ENCODE measurements around the gene MTERF2.
"Not testable (repeated sequence)": the region's sequence is repeated elsewhere in the genome, so short reads cannot be mapped to it uniquely, and the experiment has no call there.

The MTERF2 gene

GRCh38 chr12:107031061-107031460 lies 44.1 kb upstream of the MTERF2 start:
- no peak overlapping the region for H3K4me3 ChIP-seq (IDR thresholded peaks at IDR 0.05; ENCODE audit: insufficient read depth, low read depth, low read length)
- no peak overlapping the region for H2AFZ ChIP-seq (ENCODE audit: low read depth)
- no peak overlapping the region for H3K9ac ChIP-seq
- H3K36me3 ChIP-seq (ENCODE audit: insufficient read depth) = no peaks in the 10 kb centered on the region
- H4K20me1 ChIP-seq (ENCODE audit: insufficient read depth) = no peaks in the 10 kb centered on the region
- H3K27me3 ChIP-seq (ENCODE audit: insufficient read depth, low read depth) = no peaks in the 10 kb centered on the region
- peak overlapping the region; percentile 33; the same call in 1 of the 2 replicates for H3K4me2 ChIP-seq
- TF ChIP-seq CTCF (conservative IDR thresholded peaks at IDR 0.05; ENCODE audit: low read depth, low read length) = no peak
- H3K4me1 ChIP-seq (ENCODE audit: low read depth, poor library complexity, severe bottlenecking) = peaks cover 55% of the 10 kb centered on the region
- H3K27ac ChIP-seq = peak overlapping the region; percentile 24; the same call in 1 of the 2 replicates
- H3K79me2 ChIP-seq (ENCODE audit: insufficient read depth, low read depth) = 0 out of 2 replicates have a peak, but pooled peaks cover 6% of the 10 kb centered on the region

GRCh38 chr12:107029081-107029480 lies 42.1 kb upstream of the MTERF2 start:
- Histone ChIP-seq H3K4me2 (no peak overlapping the region), H3K4me3 (IDR thresholded peaks at IDR 0.05; ENCODE audit: insufficient read depth, low read depth, low read length) (no peak overlapping the region), H2AFZ (ENCODE audit: low read depth) (no peak overlapping the region), H3K27ac (no peak overlapping the region), H3K36me3 (ENCODE audit: insufficient read depth) (no peaks in the 10 kb centered on the region), H3K9ac (no peak overlapping the region), H3K79me2 (ENCODE audit: insufficient read depth, low read depth) (peaks cover 6% of the 10 kb centered on the region; the same call in 1 of the 2 replicates), H3K27me3 (ENCODE audit: insufficient read depth, low read depth) (no peaks in the 10 kb centered on the region), H4K20me1 (ENCODE audit: insufficient read depth) (no peaks in the 10 kb centered on the region), H3K4me1 (ENCODE audit: low read depth, poor library complexity, severe bottlenecking) (peaks cover 61% of the 10 kb centered on the region)
- no peak for TF ChIP-seq CTCF (conservative IDR thresholded peaks at IDR 0.05; ENCODE audit: low read depth, low read length)

- H3K27ac ChIP-seq = peak overlapping the region; percentile 99
- peaks cover 6% of the 10 kb centered on the region; the same call in 1 of the 2 replicates for H3K79me2 ChIP-seq (ENCODE audit: insufficient read depth, low read depth)
- no peak for TF ChIP-seq CTCF (conservative IDR thresholded peaks at IDR 0.05; ENCODE audit: low read depth, low read length)
- H3K36me3 ChIP-seq (ENCODE audit: insufficient read depth) = no peaks in the 10 kb centered on the region
- H3K4me2 ChIP-seq = peak overlapping the region; percentile 96
- no peaks in the 10 kb centered on the region for H4K20me1 ChIP-seq (ENCODE audit: insufficient read depth)
- H3K4me3 ChIP-seq (IDR thresholded peaks at IDR 0.05; ENCODE audit: insufficient read depth, low read depth, low read length) = no peak overlapping the region
- H3K4me1 ChIP-seq (ENCODE audit: low read depth, poor library complexity, severe bottlenecking) = peaks cover 61% of the 10 kb centered on the region
- H3K9ac ChIP-seq = peak overlapping the region; percentile 87
- H3K27me3 ChIP-seq (ENCODE audit: insufficient read depth, low read depth) = no peaks in the 10 kb centered on the region
- 0 out of 2 replicates have a peak overlapping the region, but pooled peaks have one; percentile 24 for H2AFZ ChIP-seq (ENCODE audit: low read depth)
Measured at GRCh38 chr12:107027636-107028053, 40.7 kb upstream of the MTERF2 start.

GRCh38 chr12:107026806-107027635 lies 40.1 kb upstream of the MTERF2 start:
- no peak overlapping the region for H3K4me3 ChIP-seq (IDR thresholded peaks at IDR 0.05; ENCODE audit: insufficient read depth, low read depth, low read length)
- peaks cover 61% of the 10 kb centered on the region for H3K4me1 ChIP-seq (ENCODE audit: low read depth, poor library complexity, severe bottlenecking)
- peak overlapping the region; percentile 96 for H3K4me2 ChIP-seq
- H3K36me3 ChIP-seq (ENCODE audit: insufficient read depth) = no peaks in the 10 kb centered on the region
- H3K27me3 ChIP-seq (ENCODE audit: insufficient read depth, low read depth) = no peaks in the 10 kb centered on the region
- H3K9ac ChIP-seq = peak overlapping the region; percentile 87
- peaks cover 6% of the 10 kb centered on the region; the same call in 1 of the 2 replicates for H3K79me2 ChIP-seq (ENCODE audit: insufficient read depth, low read depth)
- no peaks in the 10 kb centered on the region for H4K20me1 ChIP-seq (ENCODE audit: insufficient read depth)
- no peak for TF ChIP-seq CTCF (conservative IDR thresholded peaks at IDR 0.05; ENCODE audit: low read depth, low read length)
- H3K27ac ChIP-seq = peak overlapping the region; percentile 99
- peak overlapping the region; percentile 24; the same call in 1 of the 2 replicates for H2AFZ ChIP-seq (ENCODE audit: low read depth)

GRCh38 chr12:107026356-107026755 lies 39.4 kb upstream of the MTERF2 start:
- not testable (repeated sequence) for H3K27me3 ChIP-seq (ENCODE audit: insufficient read depth, low read depth); H3K4me3 ChIP-seq (IDR thresholded peaks at IDR 0.05; ENCODE audit: insufficient read depth, low read depth, low read length); H4K20me1 ChIP-seq (ENCODE audit: insufficient read depth); H3K79me2 ChIP-seq (ENCODE audit: insufficient read depth, low read depth); H3K36me3 ChIP-seq (ENCODE audit: insufficient read depth); H2AFZ ChIP-seq (ENCODE audit: low read depth)
- peak overlapping the region; percentile 87; the same call in 1 of the 2 replicates for H3K9ac ChIP-seq
- peak overlapping the region; percentile 96 for H3K4me2 ChIP-seq
- peaks cover 55% of the 10 kb centered on the region for H3K4me1 ChIP-seq (ENCODE audit: low read depth, poor library complexity, severe bottlenecking)
- peak overlapping the region; percentile 99 for H3K27ac ChIP-seq

All from KMS-11 (cell line).